SH-SY5Y (cell line): ENCODE measurements around the gene MECR.

Experiments
- GATA2 ChIP-seq: IDR thresholded peaks from 2 replicates; pipeline ENCODE4 v1.6.1; 2011; ENCODE audit warnings: mild to moderate bottlenecking, low read depth, low read length
- GATA3 ChIP-seq: IDR thresholded peaks from 2 replicates; pipeline ENCODE4 v1.6.1; 2011; ENCODE audit warnings: low read depth, mild to moderate bottlenecking, low read length, moderate library complexity

GRCh38 chr1:29169976-29170375, 60.8 kb downstream of the MECR start:
- TF ChIP-seq GATA2 (no peak), GATA3 (no peak)
